H7 (cell line): ENCODE measurements around the gene SDK1. TPM values are rescaled to one million over a fixed set of nuclear protein-coding genes. Genes with fewer than 3 reads are reported as not detected.
A peak's percentile ranks its signal among the peaks of the same experiment; 100 is the strongest.
"Not testable (repeated sequence)": the region's sequence is repeated elsewhere in the genome, so short reads cannot be mapped to it uniquely, and the experiment has no call there.

ENCODE experiments used
- DNase-seq: peaks from one replicate; pipeline ENCODE4 v3.0.0; 2012
- H3K27me3 ChIP-seq: 2 replicates; pipeline ENCODE4 v1.6.0; 2011; ENCODE audit warnings: mild to moderate bottlenecking, low read length; ENCODE audit not compliant: control insufficient read depth, insufficient read depth
- H3K36me3 ChIP-seq: replicated peaks from 2 replicates; pipeline ENCODE4 v1.5.1; 2011; ENCODE audit warnings: low read length; ENCODE audit not compliant: control insufficient read depth, insufficient read depth
- H3K4me3 ChIP-seq: 2 replicates; pipeline ENCODE4 v1.5.1; 2011; ENCODE audit warnings: low read depth, mild to moderate bottlenecking, control low read depth, low read length, moderate library complexity; ENCODE audit not compliant: insufficient read depth
- total RNA-seq: library from RNA; depleted of rRNA; stranded (reverse); fragments of >200 nt; shearing (Covaris generic); gene quantifications from 2 replicates; pipeline ENCODE4 v1.2.3, GENCODE V29; 2014

The SDK1 gene
- total RNA-seq, 1 experiment from 2014 or later = 2.4 TPM

DNA sequence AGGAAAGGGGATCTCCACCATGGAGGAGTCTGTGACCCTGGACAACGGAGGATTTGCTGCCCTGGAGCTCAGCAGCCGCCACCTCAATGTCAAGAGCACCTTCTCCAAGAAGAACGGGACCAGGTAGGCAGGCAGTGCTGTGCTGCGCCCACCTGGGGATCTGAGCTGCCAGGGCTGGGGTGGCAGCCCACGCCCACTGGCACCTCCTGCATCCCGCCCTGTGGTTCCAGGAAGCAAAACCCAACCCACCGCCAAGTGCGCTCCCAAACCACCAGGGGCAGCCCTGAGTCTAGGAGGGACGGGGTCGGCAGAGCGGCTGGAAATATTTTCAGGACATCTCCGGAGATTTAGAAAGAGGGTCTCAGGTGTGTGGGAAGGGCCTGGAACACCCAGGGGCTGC lies 940.7 kb downstream of the SDK1 start:
- H3K27me3 ChIP-seq = no peaks in the 10 kb centered on the region
- H3K36me3 ChIP-seq = no peaks in the 10 kb centered on the region
- H3K4me3 ChIP-seq = no peak overlapping the region
- DNase-seq = peak; percentile 91

DNA sequence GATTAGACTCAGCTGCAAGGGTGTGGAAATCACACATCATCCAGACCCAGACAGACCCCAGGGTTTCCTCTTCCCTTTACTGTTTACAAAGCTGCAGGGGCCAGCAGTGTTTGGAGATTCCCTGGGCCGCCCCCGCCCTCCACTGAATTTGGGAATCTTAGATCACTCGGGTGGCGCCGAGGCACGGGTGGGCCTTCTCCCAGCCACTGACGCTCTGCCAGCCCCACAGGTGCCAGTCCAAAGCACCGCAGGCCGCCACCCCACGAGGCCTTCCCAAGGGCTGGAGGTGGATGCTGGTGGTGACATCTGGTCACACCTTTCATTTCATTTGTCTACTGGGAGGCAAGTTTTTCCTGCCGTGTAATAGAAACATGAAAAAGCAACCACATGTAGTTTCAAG lies 941.7 kb downstream of the SDK1 start:
- Histone ChIP-seq H3K4me3 (no peak overlapping the region), H3K36me3 (no peaks in the 10 kb centered on the region), H3K27me3 (no peaks in the 10 kb centered on the region)
- no peak for DNase-seq

DNA sequence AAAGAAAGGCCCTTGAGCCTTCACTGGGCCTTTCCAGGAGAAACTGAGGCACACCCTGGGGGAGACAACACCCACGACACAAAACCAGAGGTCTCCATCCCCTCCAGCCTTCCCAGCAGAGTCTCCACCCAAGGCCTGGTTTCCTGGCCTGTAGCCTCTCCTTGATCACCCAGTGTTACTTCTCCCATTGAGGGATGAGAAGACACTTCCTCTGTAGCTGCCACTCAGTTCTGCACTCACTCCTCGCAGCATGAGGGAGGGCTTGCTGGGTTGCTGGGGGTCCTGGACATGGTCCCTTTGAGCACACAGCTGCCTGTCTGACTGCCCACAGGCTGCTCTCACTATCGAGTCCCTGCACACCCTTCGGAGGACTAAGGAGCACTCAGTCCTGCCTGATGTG lies 943.0 kb downstream of the SDK1 start:
- H3K36me3 ChIP-seq = no peaks in the 10 kb centered on the region
- DNase-seq = no peak
- H3K4me3 ChIP-seq = no peak overlapping the region
- H3K27me3 ChIP-seq = no peaks in the 10 kb centered on the region

DNA sequence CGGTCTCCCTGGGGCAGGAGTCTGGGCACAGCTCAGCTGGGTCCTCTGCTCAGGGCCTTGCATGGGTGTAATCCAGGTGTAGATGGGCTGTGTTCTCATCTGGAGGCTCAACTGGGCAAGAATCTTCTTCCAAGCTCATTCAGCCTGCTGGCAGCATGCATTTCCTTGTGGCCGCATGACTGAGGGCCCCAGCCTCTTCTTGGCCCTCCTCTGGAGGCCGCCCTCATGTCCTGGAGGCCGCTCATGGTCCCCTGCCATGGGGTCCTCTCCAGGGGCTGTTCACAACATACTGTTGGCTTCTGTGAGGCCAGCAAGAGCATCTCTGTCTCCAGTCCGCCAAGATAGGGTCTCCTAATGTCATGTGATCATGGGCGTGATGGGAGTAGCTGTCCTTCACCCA lies 943.6 kb downstream of the SDK1 start:
- H3K4me3 ChIP-seq = no peak overlapping the region
- DNase-seq = no peak

DNA sequence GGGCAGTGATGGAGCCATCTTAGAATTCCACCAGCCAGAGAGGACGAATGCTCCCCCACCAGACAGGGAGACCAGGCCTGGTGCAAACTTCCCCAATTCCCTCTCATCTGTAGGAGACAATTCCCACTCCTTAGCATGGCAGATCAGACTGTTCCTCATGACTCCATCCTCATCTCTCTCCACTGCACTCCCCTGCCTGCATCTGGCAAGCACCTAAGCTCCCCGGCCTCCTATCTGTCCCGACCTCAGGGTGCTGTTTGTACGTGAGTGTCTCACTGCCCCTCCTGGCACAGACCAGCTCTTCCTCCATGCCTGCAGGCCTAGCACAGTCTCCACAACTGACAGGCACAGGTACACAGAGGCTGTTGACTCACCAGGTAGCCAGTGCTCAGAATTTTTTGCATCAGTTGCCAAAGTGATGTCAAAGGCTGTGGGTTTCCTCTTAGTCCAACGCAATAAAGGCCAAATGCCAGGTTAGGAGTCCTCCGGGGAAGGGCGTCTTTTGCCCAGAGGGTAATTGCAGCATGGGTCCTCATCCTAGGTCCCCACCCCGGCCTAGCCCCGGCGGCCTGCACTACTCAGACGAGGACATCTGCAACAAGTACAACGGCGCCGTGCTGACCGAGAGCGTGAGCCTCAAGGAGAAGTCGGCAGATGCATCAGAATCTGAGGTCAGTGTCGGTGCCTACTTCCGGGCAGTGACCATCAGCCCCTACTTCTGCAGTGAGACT lies 944.2 kb downstream of the SDK1 start:
- DNase-seq = no peak
- Histone ChIP-seq H3K27me3 (no peaks in the 10 kb centered on the region), H3K36me3 (no peaks in the 10 kb centered on the region), H3K4me3 (no peak overlapping the region)

More for the DNA sequence above, 943.6 kb downstream of the SDK1 start:
- Histone ChIP-seq H3K27me3 (no peaks in the 10 kb centered on the region), H3K36me3 (no peaks in the 10 kb centered on the region)

DNA sequence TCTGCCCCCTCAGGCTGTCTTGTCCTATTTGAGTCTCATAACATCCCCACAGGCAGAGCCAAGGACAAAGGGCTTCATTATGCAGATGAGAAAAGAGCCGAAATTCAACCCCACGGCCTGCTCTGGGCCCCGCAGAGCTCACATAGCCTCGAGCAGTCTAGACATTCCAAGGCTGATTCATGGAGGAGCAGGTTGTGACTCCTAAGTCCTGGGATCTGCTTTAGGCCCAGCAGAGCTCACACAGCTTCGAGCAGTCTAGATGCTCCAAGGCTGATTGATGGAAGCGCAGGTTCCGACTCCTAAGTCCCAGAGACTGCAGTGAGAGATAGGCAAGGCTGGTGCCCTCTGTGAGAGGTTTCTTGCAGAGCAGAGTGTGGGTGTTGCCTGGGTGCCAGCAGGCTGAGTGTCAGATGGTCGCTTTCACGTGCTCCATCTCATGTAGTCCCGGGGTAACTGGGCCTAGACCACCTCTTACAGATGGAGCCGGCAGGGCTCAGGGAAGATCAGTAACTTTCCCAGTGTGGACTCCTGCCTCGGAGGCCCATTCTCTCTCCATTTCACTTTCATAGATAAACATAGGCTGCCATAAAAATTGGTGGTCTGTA lies 944.9 kb downstream of the SDK1 start:
- no peak overlapping the region for H3K4me3 ChIP-seq
- H3K36me3 ChIP-seq = no peaks in the 10 kb centered on the region
- no peak for DNase-seq
- H3K27me3 ChIP-seq = no peaks in the 10 kb centered on the region

DNA sequence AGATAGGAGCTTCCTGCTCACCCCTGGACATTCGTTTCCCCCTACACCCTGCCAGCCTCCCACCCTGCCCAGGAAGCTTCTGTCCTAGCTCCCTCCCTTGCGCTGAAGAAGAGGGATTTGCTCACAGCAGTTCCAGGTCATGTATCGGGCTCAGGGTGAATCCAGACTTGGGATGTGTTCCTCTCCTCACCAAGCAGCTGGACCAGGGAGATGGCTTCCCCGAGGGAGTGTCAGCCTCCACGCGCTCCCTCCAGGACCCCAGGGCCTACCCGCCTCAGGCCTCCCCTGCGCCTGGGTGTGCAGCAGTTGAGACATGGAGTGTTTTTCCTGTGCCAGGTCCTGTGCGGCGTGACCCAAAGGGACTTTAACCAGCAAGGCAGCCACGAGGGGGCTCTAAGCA lies 945.5 kb downstream of the SDK1 start:
- DNase-seq = no peak
- H3K36me3 ChIP-seq = no peaks in the 10 kb centered on the region

DNA sequence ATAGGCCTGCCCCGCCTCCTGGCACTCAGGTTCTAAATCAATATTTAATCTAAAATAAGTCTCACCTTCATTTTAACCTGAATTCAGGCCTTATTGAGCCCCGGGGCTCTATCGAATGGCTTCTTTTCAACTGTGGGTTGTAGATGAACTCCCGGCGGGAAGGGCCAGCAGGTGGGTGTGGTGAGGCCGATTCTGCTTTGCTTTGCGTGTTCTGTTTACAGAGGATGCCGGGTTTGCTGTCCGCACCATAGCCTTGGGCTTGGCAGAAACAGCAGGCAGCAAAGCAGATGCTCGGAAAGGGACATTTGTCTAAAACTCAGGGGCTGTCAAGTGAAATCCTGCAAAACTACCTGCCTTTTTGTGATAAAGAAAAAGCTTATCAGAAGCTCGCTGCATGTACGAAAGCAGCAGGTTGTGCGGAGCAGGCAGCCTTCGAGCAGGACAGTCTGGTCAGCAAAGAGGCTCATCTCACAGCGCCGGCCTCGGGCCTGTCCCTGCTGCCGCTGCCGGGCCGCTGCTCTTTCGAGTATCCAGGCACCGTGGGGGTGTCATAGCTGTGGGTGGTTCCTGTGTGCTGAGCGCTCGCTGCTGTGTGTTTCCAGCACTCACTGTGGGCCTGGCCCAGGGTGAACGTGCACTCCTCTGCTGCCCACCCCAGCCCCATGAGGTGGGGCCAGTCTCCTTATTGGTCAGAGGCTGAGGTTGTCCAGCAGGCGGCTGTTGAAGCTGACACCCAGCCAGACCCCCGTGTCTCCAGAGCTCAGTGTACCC lies 946.2 kb downstream of the SDK1 start:
- no peak overlapping the region for H3K4me3 ChIP-seq
- DNase-seq = no peak
- H3K36me3 ChIP-seq = no peaks in the 10 kb centered on the region
- no peaks in the 10 kb centered on the region for H3K27me3 ChIP-seq

More for the DNA sequence above, 945.5 kb downstream of the SDK1 start:
- Histone ChIP-seq H3K27me3 (no peaks in the 10 kb centered on the region), H3K4me3 (no peak overlapping the region)

DNA sequence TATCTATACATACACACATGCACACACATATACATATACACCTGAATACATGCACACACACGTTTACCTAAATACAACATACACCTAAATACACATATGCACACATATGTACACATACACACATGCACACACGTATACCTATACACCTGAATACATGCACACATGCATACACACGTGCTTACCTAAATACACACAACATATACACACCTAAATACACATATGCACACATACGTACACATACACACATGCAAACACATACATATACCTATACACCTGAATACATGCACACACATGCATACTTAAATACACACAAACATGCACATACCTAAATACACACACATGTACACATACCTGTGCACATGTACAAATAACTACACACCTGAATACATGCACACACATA lies 947.2 kb downstream of the SDK1 start:
- Histone ChIP-seq H3K27me3 (no peaks in the 10 kb centered on the region), H3K36me3 (no peaks in the 10 kb centered on the region), H3K4me3 (no peak overlapping the region)
- DNase-seq = no peak

DNA sequence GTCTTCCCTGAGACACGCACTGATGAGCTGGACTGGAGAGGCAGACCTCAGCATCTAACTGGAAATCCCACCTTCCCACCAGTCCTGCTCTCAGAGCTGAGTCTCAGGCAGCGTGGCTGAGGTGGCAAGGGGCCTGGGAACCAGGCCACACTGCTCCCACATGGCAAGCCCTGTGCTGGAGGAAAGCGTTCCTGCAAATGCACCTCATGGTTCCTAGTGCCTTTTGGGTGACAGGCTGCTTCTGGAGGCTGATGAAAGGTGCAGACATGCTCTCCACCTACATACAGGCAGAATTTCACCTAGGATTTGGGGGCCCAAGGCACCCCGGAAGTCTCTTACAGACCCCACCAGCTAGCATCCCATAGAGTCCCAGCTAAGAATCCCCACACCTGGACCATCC lies 948.2 kb downstream of the SDK1 start:
- DNase-seq = no peak
- H3K4me3 ChIP-seq = no peak overlapping the region
- H3K36me3 ChIP-seq = no peaks in the 10 kb centered on the region
- no peaks in the 10 kb centered on the region for H3K27me3 ChIP-seq

DNA sequence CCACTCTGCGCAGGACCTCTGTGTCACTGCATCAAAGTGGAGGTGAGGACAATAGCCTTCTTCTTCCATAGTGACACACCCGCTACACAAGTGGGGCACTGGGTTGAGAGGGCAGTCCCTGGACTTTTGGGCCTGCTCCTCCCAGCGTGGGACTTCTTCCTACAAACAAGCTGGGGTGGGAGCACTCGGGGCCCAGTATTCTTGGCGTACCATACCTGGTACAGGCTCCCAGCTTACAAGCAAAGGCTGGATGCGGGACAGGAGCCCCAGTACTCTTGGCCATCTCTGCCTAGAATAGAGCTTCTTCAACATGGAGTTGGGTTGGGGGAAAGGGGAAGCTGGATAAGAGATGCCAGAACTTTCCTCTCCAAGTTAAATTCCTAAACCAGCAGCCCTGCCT lies 954.3 kb downstream of the SDK1 start:
- no peaks in the 10 kb centered on the region for H3K36me3 ChIP-seq
- no peaks in the 10 kb centered on the region for H3K27me3 ChIP-seq
- no peak overlapping the region for H3K4me3 ChIP-seq
- DNase-seq = no peak

DNA sequence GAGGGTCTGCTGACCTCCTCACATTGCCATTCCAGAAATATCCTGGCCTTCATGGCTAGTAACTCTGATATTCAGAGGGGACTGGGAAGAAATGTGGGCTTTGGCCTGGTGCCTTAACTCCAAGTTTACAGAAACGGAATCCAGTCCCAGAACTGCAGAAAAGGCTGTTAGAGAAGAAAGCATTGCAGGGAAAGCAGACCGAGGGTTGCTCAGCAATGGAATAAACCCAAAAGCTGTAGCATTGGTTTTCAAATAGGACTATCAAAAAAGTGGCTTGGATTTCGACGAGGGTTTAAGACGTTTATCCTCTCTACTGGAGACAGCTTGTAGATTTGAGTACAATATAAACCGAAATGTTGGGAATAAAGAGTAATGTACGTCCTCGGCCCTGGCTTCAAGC lies 955.2 kb downstream of the SDK1 start:
- H3K36me3 ChIP-seq = no peaks in the 10 kb centered on the region
- DNase-seq = no peak
- no peak overlapping the region for H3K4me3 ChIP-seq
- no peaks in the 10 kb centered on the region for H3K27me3 ChIP-seq

DNA sequence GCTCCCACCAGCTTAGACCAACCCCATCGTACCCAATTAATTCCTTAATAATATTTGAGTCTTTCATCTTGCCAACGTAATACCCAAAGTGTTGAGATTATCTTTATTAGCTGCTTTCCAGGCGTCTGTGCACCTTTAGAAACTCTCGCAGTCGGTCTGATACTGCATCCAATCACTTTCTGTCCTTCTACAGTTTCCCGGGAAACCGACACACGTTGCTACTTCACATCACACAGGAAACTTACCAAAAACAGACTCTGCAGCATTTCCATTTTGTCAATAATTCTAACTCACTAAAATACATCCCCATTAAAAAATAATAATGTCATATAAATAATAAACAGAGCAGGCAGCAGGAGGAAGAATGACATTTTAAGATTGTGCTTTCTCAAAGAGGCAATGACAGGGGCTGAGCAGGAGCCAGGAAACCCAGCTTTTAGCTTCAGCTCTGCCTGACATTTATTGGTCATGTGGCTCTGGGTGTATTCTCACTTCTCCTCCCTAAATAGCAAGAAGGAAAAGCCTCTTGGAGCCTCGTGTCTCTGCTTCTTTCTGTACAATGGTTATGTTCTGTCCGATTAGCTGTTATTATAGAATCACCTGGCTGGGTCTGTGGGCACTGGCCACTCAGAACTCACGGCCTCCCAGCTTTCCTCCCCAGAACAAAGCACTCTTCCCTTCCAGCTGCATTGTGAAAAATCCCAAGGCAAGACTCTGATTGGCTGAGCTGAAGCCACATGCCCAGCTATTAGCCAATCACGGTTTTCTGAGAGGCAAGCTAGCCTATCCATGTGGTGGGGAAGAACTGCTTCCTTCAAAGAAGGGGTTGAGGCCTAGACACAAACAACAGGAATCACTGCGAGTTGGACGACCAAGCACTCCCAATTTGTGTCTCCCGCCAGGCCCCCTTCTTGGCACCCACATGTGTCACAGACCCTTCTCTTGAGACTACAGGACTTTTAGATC lies 956.4 kb downstream of the SDK1 start:
- Histone ChIP-seq H3K4me3 (no peak overlapping the region), H3K36me3 (no peaks in the 10 kb centered on the region), H3K27me3 (no peaks in the 10 kb centered on the region)
- DNase-seq = no peak

DNA sequence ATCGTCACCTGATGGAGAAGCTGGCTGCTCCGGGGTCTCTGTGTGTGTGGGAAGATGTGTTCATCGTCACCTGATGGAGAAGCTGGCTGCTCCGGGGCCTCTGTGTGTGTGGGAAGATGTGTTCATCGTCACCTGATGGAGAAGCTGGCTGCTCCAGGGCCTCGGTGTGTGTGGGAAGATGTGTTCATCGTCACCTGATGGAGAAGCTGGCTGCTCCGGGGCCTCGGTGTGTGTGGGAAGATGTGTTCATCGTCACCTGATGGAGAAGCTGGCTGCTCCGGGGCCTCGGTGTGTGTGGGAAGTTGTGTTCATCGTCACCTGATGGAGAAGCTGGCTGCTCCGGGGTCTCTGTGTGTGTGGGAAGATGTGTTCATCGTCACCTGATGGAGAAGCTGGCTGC lies 959.1 kb downstream of the SDK1 start:
- H3K4me3 ChIP-seq, H3K27me3 ChIP-seq, H3K36me3 ChIP-seq, DNase-seq: not testable (repeated sequence)
